Omental fat pad (tissue), 4 donors: ENCODE results near the gene UCK2. TPM values are rescaled to one million over a fixed set of nuclear protein-coding genes. Genes with fewer than 3 reads are reported as not detected.

ENCODE experiments used
- ATAC-seq: fragments of 150-250 bp; one replicate; pipeline ENCODE4 v1.9.1; 2016; ENCODE audit warnings: mild to moderate bottlenecking, moderate library complexity; ENCODE audit not compliant: low FRiP score
- DNase-seq: peaks from one replicate; pipeline ENCODE4 v3.0.0-alpha.2; 2019; ENCODE audit warnings: low spot score
- CTCF ChIP-seq, 3 donors: fragments of 450-650 bp; IDR thresholded peaks; one replicate each; pipeline ENCODE4 v1.5.1; 2016 to 2017; ENCODE audit warnings: antibody characterized with exemption in 3 of 3, mild to moderate bottlenecking in 3 of 3, moderate library complexity in 2 of 3
- total RNA-seq, 4 donors: library from RNA; depleted of rRNA; stranded (reverse); fragments of >200 nt; gene quantifications; one replicate each; pipeline ENCODE4 v1.1.0, GENCODE V29; 2016

UCK2 gene
- total RNA-seq, 4 donors from 2014 or later, result 19.3 to 93.9 (median 22.3) TPM

GRCh38 chr1:165842023-165842670 is 14.7 kb downstream of the UCK2 start:
- TF ChIP-seq CTCF (IDR thresholded peaks at IDR 0.05), result no peak
- no peak for ATAC-seq
- no peak for DNase-seq

GRCh38 chr1:165842671-165843129 is 15.3 kb downstream of the UCK2 start:
- ATAC-seq, result no peak
- no peak for TF ChIP-seq CTCF (IDR thresholded peaks at IDR 0.05)
- DNase-seq, result no peak

GRCh38 chr1:165843304-165843703 is 15.9 kb downstream of the UCK2 start:
- no peak for ATAC-seq
- TF ChIP-seq CTCF (IDR thresholded peaks at IDR 0.05), result no peak

GRCh38 chr1:165844114-165844798 is 16.8 kb downstream of the UCK2 start:
- no peak for TF ChIP-seq CTCF (IDR thresholded peaks at IDR 0.05)
- no peak for DNase-seq
- no peak for ATAC-seq

More at GRCh38 chr1:165843304-165843703, 15.9 kb downstream of the UCK2 start:
- no peak for DNase-seq

- DNase-seq (no peak), ATAC-seq (no peak)
- TF ChIP-seq CTCF (IDR thresholded peaks at IDR 0.05), result no peak
These were observed 17.5 kb downstream of the UCK2 start for GRCh38 chr1:165844933-165845332.

- DNase-seq, result no peak
- TF ChIP-seq CTCF (IDR thresholded peaks at IDR 0.05), result no peak
- ATAC-seq, result no peak
These were observed 18.2 kb downstream of the UCK2 start for GRCh38 chr1:165845569-165845968.
